Nephron progenitor cell (in vitro differentiated cells): Measurements from ENCODE around the gene KHNYN.
"Not testable (repeated sequence)": the region's sequence is repeated elsewhere in the genome, so short reads cannot be mapped to it uniquely, and the experiment has no call there.

Experiments used
- DNase-seq: peaks from one replicate; pipeline ENCODE4 v3.0.0; 2021
- H3K27ac Mint-ChIP-seq: 2 replicates; pipeline ENCODE4 v1.8.0; 2021; ENCODE audit warnings: mild to moderate bottlenecking, moderate library complexity, mixed read lengths
- H3K27me3 Mint-ChIP-seq: 2 replicates; pipeline ENCODE4 v1.8.0; 2021; ENCODE audit warnings: mild to moderate bottlenecking, low read depth, mixed read lengths; ENCODE audit not compliant: poor library complexity
- H3K36me3 Mint-ChIP-seq: 2 replicates; pipeline ENCODE4 v1.8.0; 2021; ENCODE audit warnings: low read depth, mixed read lengths
- H3K4me1 Mint-ChIP-seq: 2 replicates; pipeline ENCODE4 v1.8.0; 2021; ENCODE audit warnings: mixed read lengths
- H3K4me3 Mint-ChIP-seq: 2 replicates; pipeline ENCODE4 v1.8.0; 2021; ENCODE audit warnings: mild to moderate bottlenecking, moderate library complexity, mixed read lengths
- H3K9me3 Mint-ChIP-seq: 2 replicates; pipeline ENCODE4 v1.8.0; 2021; ENCODE audit warnings: mild to moderate bottlenecking, moderate library complexity, mixed read lengths
- CTCF ChIP-seq: fragments of 200-600 bp; sonication (generic); IDR thresholded peaks from 2 replicates; pipeline ENCODE4 v1.5.0; 2021; ENCODE audit warnings: antibody characterized with exemption

Gene KHNYN

GRCh38 chr14:24481622-24482324 is 52.0 kb downstream of the KHNYN start:
- Mint-ChIP-seq H3K4me1 (no peaks in the 10 kb centered on the region), H3K27me3 (peaks cover 5% of the 10 kb centered on the region), H3K36me3 (peaks cover 6% of the 10 kb centered on the region), H3K27ac (no peak overlapping the region), H3K4me3 (no peak overlapping the region), H3K9me3 (no peaks in the 10 kb centered on the region)
- DNase-seq: peak; percentile 74
- TF ChIP-seq CTCF: peak; percentile 64

GRCh38 chr14:24482699-24483303 is 53.0 kb downstream of the KHNYN start:
- H3K36me3 Mint-ChIP-seq, H3K4me1 Mint-ChIP-seq, H3K27me3 Mint-ChIP-seq, H3K9me3 Mint-ChIP-seq, DNase-seq, H3K27ac Mint-ChIP-seq, H3K4me3 Mint-ChIP-seq: not testable (repeated sequence)

GRCh38 chr14:24483604-24484252 is 54.0 kb downstream of the KHNYN start:
- peaks cover 2% of the 10 kb centered on the region for H3K27me3 Mint-ChIP-seq
- no peaks in the 10 kb centered on the region for H3K9me3 Mint-ChIP-seq
- no peak for DNase-seq
- no peak for TF ChIP-seq CTCF
- H3K4me3 Mint-ChIP-seq: no peak overlapping the region
- H3K27ac Mint-ChIP-seq: no peak overlapping the region
- no peaks in the 10 kb centered on the region for H3K4me1 Mint-ChIP-seq
- peaks cover 4% of the 10 kb centered on the region for H3K36me3 Mint-ChIP-seq
